HepG2 (cell line): ENCODE results near the gene AJUBA. TPM values are rescaled to one million over a fixed set of nuclear protein-coding genes. Genes with fewer than 3 reads are reported as not detected.
A peak's percentile ranks its signal among the peaks of the same experiment; 100 is the strongest.

Source experiments
- HMGXB3 ChIP-seq: sonication (generic); formaldehyde crosslinking; IDR thresholded peaks from 2 replicates; pipeline ENCODE4 v1.4.0; 2020; ENCODE audit warnings: missing genetic modification reagents, borderline replicate concordance
- LRRFIP1 ChIP-seq: sonication (generic); formaldehyde crosslinking; conservative IDR thresholded peaks from 2 replicates; pipeline ENCODE4 v1.4.0; 2020; ENCODE audit warnings: missing genetic modification reagents
- MED13 ChIP-seq: sonication (generic); formaldehyde crosslinking; IDR thresholded peaks from 2 replicates; pipeline ENCODE4 v1.5.0; 2020; ENCODE audit warnings: missing genetic modification reagents
- NFIC ChIP-seq: IDR thresholded peaks from 2 replicates; pipeline ENCODE4 v1.6.1; 2012; ENCODE audit warnings: mild to moderate bottlenecking, low read length, inconsistent platforms
- RFXANK ChIP-seq: IDR thresholded peaks from 2 replicates; pipeline ENCODE4 v1.6.1; 2016
- TRIM22 ChIP-seq: fragments of 450-650 bp; IDR thresholded peaks from 2 replicates; pipeline ENCODE4 v1.6.1; 2017
- ZBTB44 ChIP-seq: sonication (generic); formaldehyde crosslinking; IDR thresholded peaks from 2 replicates; pipeline ENCODE4 v1.4.0; 2020; ENCODE audit warnings: missing genetic modification reagents
- ZMYM3 ChIP-seq: sonication (generic); formaldehyde crosslinking; IDR thresholded peaks from 2 replicates; pipeline ENCODE4 v1.5.1; 2020; ENCODE audit warnings: mild to moderate bottlenecking, missing genetic modification reagents
- ZNF256 ChIP-seq: sonication (generic); formaldehyde crosslinking; conservative IDR thresholded peaks from 2 replicates; pipeline ENCODE4 v1.4.0; 2020; ENCODE audit warnings: missing genetic modification reagents
- ZNF3 ChIP-seq: IDR thresholded peaks from 2 replicates; pipeline ENCODE4 v1.7.0; 2017; ENCODE audit warnings: inconsistent platforms
- ZNF30 ChIP-seq: sonication (generic); formaldehyde crosslinking; IDR thresholded peaks from 2 replicates; pipeline ENCODE4 v1.5.0; 2020; ENCODE audit warnings: mild to moderate bottlenecking, missing genetic modification reagents
- ZNF329 ChIP-seq: sonication (generic); formaldehyde crosslinking; IDR thresholded peaks from 2 replicates; pipeline ENCODE4 v1.9.0; 2021; ENCODE audit warnings: low read depth, mild to moderate bottlenecking, missing genetic modification reagents
- polyA plus RNA-seq, 8 experiments: library from polyadenylated mRNA; depleted of rRNA in 3 of 8; stranded (reverse) in 7 of 8; unstranded in 1 of 8; fragments of >200 nt; fragmentation: Illumina TruSeq in 4 of 8; extraction: Trizol in 4 of 8; gene quantifications; 2 replicates each; pipeline versions ENCODE4 v1.2.1 to v1.2.3, GENCODE V29; 2011 to 2016; ENCODE audit warnings: low read depth in 4 of 8, missing spikeins in 1 of 8, mixed read lengths in 1 of 8; ENCODE audit not compliant: insufficient read depth in 1 of 8
- total RNA-seq, 5 experiments: library from RNA; depleted of rRNA; stranded (reverse); fragments of >200 nt; fragmentation: Illumina TruSeq; extraction: Trizol; gene quantifications; 2 replicates each; pipeline ENCODE4 v1.2.3, GENCODE V29; 2016; ENCODE audit warnings: low read depth in 1 of 5

AJUBA gene
- total and polyA plus RNA-seq, 2 of the 13 experiments (the other 11 are each of a cell fraction or from before 2014, with no cell fraction given) = 157 to 241 TPM

- TF ChIP-seq LRRFIP1 (CRISPR knock-in tag) = 0 out of 2 replicates have a peak, but pooled peaks have one; percentile 91
- no peak for TF ChIP-seq TRIM22
- TF ChIP-seq ZBTB44 (CRISPR knock-in tag) = peak; percentile 78; the same call in 1 of the 2 replicates
- no peak for TF ChIP-seq NFIC
- TF ChIP-seq ZNF256 (CRISPR knock-in tag) = no peak
- TF ChIP-seq RFXANK (CRISPR knock-in tag) = peak; percentile 83; the same call in 1 of the 2 replicates
- no peak for TF ChIP-seq ZNF3 (CRISPR knock-in tag)
- no peak for TF ChIP-seq ZNF30 (CRISPR knock-in tag)
- TF ChIP-seq ZNF329 (CRISPR knock-in tag) = no peak
- peak; percentile 20; the same call in 1 of the 2 replicates for TF ChIP-seq HMGXB3 (CRISPR knock-in tag)
- TF ChIP-seq ZMYM3 (CRISPR knock-in tag) = peak; percentile 54; the same call in 1 of the 2 replicates
- TF ChIP-seq MED13 (CRISPR knock-in tag) = no peak
Observed at GRCh38 chr14:22973217-22974032, 8.9 kb downstream of the AJUBA start (continued).
